Skin of body (tissue), 2 donors: ENCODE measurements around the gene CA9. TPM values are rescaled to one million over a fixed set of nuclear protein-coding genes. Genes with fewer than 3 reads are reported as not detected.

Experiments
- DNase-seq: peaks from one replicate; lab custom pipeline; 2025; lab: John Stamatoyannopoulos, UW
- total RNA-seq: library from RNA; depleted of rRNA; stranded (reverse); fragments of >200 nt; gene quantifications from one replicate; pipeline ENCODE4 v1.2.3, GENCODE V29; 2014

The CA9 gene
- total RNA-seq, 1 donor from 2014 or later, result 2.2 TPM

- DNase-seq, result no peak
Observed at GRCh38 chr9:35651956-35652828, 21.5 kb upstream of the CA9 start.

- DNase-seq, result no peak
Observed at GRCh38 chr9:35652829-35653209, 20.9 kb upstream of the CA9 start.

- no peak for DNase-seq
Observed at GRCh38 chr9:35653611-35654010, 20.1 kb upstream of the CA9 start.

- no peak for DNase-seq
Observed at GRCh38 chr9:35656348-35656747, 17.4 kb upstream of the CA9 start.

- peak; percentile 61 for DNase-seq
Observed at GRCh38 chr9:35656831-35657545, 16.7 kb upstream of the CA9 start.

- peak; percentile 99 for DNase-seq
Observed at GRCh38 chr9:35657546-35658136, 16.1 kb upstream of the CA9 start, which contains the start of gene RMRP. RMRP (minus strand) TSS chr9:35658019.

GRCh38 chr9:35658137-35658967 is 15.4 kb upstream of the CA9 start, which contains the start of gene CCDC107:
CCDC107 (plus strand) TSS chr9:35658292; CDS start chr9:35658380, 88 bp downstream.
- DNase-seq, result peak; percentile 82

- no peak for DNase-seq
Observed at GRCh38 chr9:35658968-35659220, 14.8 kb upstream of the CA9 start.

- DNase-seq, result no peak
Observed at GRCh38 chr9:35659340-35659739, 14.4 kb upstream of the CA9 start.

- no peak for DNase-seq
Observed at GRCh38 chr9:35660966-35661415, 12.7 kb upstream of the CA9 start.

- no peak for DNase-seq
Observed at GRCh38 chr9:35661756-35662350, 11.9 kb upstream of the CA9 start.

GRCh38 chr9:35662437-35662836 is 11.3 kb upstream of the CA9 start:
- no peak for DNase-seq

GRCh38 chr9:35664531-35665470 is 8.9 kb upstream of the CA9 start, which contains the start of gene ARHGEF39:
ARHGEF39 (minus strand) TSS chr9:35665195; CDS start chr9:35665169, 26 bp downstream.
- DNase-seq, result peak; percentile 54

GRCh38 chr9:35665471-35665818 is 8.3 kb upstream of the CA9 start:
- DNase-seq, result no peak

GRCh38 chr9:35666045-35666444 is 7.7 kb upstream of the CA9 start:
- no peak for DNase-seq

GRCh38 chr9:35666549-35666948 is 7.2 kb upstream of the CA9 start:
- DNase-seq, result no peak

- no peak for DNase-seq
Observed at GRCh38 chr9:35667939-35668338, 5.8 kb upstream of the CA9 start.

- DNase-seq, result no peak
Observed at GRCh38 chr9:35669331-35670145, 4.2 kb upstream of the CA9 start.

GRCh38 chr9:35674025-35674361 is 265 bp downstream of the CA9 start:
- DNase-seq, result no peak
